Esophagus mucosa (tissue), 1 donor: Measurements from ENCODE around the gene S100PBP. TPM values are rescaled to one million over a fixed set of nuclear protein-coding genes. Genes with fewer than 3 reads are reported as not detected.
"Not testable (repeated sequence)": the region's sequence is repeated elsewhere in the genome, so short reads cannot be mapped to it uniquely, and the experiment has no call there.

Experiments used
- ATAC-seq: fragments of 200-7000 bp; cut with Tn5 transposase; one replicate; pipeline ENCODE4 v1.9.1; 2020
- total RNA-seq: library from RNA; stranded (reverse); gene quantifications from one replicate; pipeline ENCODE4 v1.2.4, GENCODE V29; 2023
- donor health status: DM: yes; HTN: yes; CAD: no.

The S100PBP gene
- total RNA-seq, 1 donor from 2014 or later = 16.5 TPM

- ATAC-seq = no peak
Measured at GRCh38 chr1:32786856-32787255, 30.6 kb upstream of the S100PBP start.

GRCh38 chr1:32789356-32789755, 28.1 kb upstream of the S100PBP start:
- ATAC-seq = peak; percentile 87

- ATAC-seq = peak; percentile 72
Measured at GRCh38 chr1:32791881-32792280, 25.6 kb upstream of the S100PBP start.

GRCh38 chr1:32795763-32796162, 21.7 kb upstream of the S100PBP start:
- peak; percentile 77 for ATAC-seq

- no peak for ATAC-seq
Measured at GRCh38 chr1:32797456-32797855, 20.0 kb upstream of the S100PBP start.

- ATAC-seq = no peak
Measured at GRCh38 chr1:32798191-32798590, 19.3 kb upstream of the S100PBP start.

GRCh38 chr1:32798679-32799416, 18.6 kb upstream of the S100PBP start:
- ATAC-seq = no peak

GRCh38 chr1:32801096-32801715, 16.2 kb upstream of the S100PBP start:
- no peak for ATAC-seq

GRCh38 chr1:32804460-32804859, 13.0 kb upstream of the S100PBP start:
- not testable (repeated sequence) for ATAC-seq

GRCh38 chr1:32806290-32806689, 11.2 kb upstream of the S100PBP start:
- no peak for ATAC-seq

GRCh38 chr1:32806910-32807523, 10.4 kb upstream of the S100PBP start:
- no peak for ATAC-seq

- ATAC-seq = no peak
Measured at GRCh38 chr1:32808580-32808979, 8.9 kb upstream of the S100PBP start.

GRCh38 chr1:32810358-32810757, 7.1 kb upstream of the S100PBP start:
- ATAC-seq = no peak

GRCh38 chr1:32811265-32811664, 6.2 kb upstream of the S100PBP start:
- no peak for ATAC-seq

- no peak for ATAC-seq
Measured at GRCh38 chr1:32811917-32812316, 5.5 kb upstream of the S100PBP start.

GRCh38 chr1:32813941-32814739, 3.3 kb upstream of the S100PBP start:
- no peak for ATAC-seq

- ATAC-seq = peak; percentile 31
Measured at GRCh38 chr1:32816676-32817158, 736 bp upstream of the S100PBP start.

GRCh38 chr1:32817815-32818786, 648 bp downstream of the S100PBP start:
- ATAC-seq = peak; percentile 28

GRCh38 chr1:32818804-32819541, 1.5 kb downstream of the S100PBP start:
- no peak for ATAC-seq

- ATAC-seq = no peak
Measured at GRCh38 chr1:32825181-32825580, 7.7 kb downstream of the S100PBP start.

GRCh38 chr1:32828341-32828740, 10.9 kb downstream of the S100PBP start:
- no peak for ATAC-seq
